ENCODE measurements around the gene PNMA6F. TPM values are rescaled to one million over a fixed set of nuclear protein-coding genes. Genes with fewer than 3 reads are reported as not detected.
"Not testable (repeated sequence)": the region's sequence is repeated elsewhere in the genome, so short reads cannot be mapped to it uniquely, and the experiment has no call there.

The PNMA6F gene
- total RNA-seq, 1 donor from 2014 or later, result not detected

DNA sequence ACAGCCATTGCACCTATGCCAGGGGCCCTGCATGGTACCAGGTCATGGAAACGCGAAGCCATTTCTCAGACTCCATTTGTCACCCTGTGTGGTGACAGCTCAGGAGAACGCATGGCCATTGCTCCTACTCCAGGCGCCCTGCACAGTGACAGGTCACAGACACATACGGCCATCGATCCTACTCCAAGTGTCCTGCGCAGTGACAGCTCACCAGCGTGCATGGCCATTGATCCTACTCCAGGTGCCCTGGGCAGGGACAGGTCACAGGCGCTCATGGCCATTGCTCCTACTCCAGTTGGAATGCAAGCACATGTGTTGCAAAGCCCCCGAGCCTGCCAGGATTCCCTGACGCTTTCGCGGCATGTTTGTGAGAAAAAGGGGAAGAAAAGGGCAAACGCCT is 45.5 kb downstream of the PNMA6F start:
- H3K27me3 Mint-ChIP-seq (ENCODE audit: insufficient read depth); DNase-seq (ENCODE audit: low spot score); intact Hi-C loops (cut with micrococcal nuclease); H3K4me1 Mint-ChIP-seq (ENCODE audit: low read depth); H3K4me3 Mint-ChIP-seq; H3K27ac Mint-ChIP-seq; H3K9me3 Mint-ChIP-seq; H3K36me3 Mint-ChIP-seq (ENCODE audit: low read depth): not testable (repeated sequence)

DNA sequence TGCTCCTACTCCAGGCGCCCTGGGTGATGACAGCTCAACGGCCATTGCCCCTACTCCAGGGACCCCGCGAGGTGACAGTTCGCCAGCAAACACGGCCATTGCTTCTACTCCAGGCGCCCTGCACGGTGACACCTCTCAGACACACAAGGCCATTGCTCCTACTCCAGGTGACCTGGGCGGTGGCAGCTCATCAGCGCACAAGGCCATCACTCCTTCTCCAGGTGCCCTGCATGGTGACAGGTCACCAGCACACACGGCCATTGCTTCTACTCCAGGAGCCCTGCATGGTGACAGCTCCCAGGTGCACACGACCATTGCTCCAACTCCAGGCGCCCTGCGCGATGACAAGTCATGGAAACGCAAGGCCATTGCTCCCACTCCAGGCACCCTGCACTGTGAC is 46.1 kb downstream of the PNMA6F start:
- H3K27ac Mint-ChIP-seq; DNase-seq (ENCODE audit: low spot score); intact Hi-C loops (cut with micrococcal nuclease); H3K27me3 Mint-ChIP-seq (ENCODE audit: insufficient read depth); H3K36me3 Mint-ChIP-seq (ENCODE audit: low read depth); H3K4me3 Mint-ChIP-seq; H3K4me1 Mint-ChIP-seq (ENCODE audit: low read depth); H3K9me3 Mint-ChIP-seq: not testable (repeated sequence)

DNA sequence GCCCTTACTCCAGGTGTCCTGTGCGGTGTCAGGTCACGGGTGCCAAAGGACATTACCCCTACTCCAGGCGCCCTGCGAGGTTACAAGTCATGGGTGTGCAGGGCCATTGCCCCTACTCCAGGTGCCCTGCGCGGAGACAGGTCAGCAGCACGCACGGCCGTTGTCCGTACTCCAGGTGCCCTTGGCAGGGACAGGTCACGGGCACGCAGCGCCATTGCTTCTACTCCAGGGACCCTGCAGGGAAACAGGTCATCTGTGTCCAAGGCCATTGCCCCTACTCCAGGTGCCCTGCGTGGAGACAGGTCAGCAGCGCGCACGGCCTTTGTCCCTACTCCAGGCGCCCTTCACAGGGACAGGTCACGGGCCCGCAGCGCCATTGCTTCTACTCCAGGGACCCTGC is 49.0 kb downstream of the PNMA6F start:
- DNase-seq (ENCODE audit: low spot score); H3K27me3 Mint-ChIP-seq (ENCODE audit: insufficient read depth); intact Hi-C loops (cut with micrococcal nuclease); H3K36me3 Mint-ChIP-seq (ENCODE audit: low read depth); H3K27ac Mint-ChIP-seq; H3K9me3 Mint-ChIP-seq; H3K4me1 Mint-ChIP-seq (ENCODE audit: low read depth); H3K4me3 Mint-ChIP-seq: not testable (repeated sequence)

DNA sequence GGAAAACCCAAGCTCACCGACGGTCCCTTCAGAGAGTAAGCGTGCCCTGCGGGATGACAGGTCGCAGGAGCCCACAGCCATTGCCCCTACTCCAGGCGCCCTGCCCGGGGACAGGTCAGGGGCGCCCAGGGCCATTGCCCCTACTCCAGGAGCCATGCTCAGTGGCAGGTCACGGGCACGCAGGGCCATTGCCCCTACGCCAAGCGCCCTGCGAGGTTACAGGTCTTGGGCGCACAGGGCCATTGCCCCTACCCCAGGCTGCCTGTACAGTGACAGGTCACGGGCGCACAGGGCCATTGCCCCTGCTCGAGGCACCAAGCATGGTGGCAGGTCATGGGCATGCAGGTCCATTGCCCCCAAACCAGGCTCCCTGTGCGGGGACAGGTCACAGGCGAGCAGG is 49.5 kb downstream of the PNMA6F start:
- H3K4me3 Mint-ChIP-seq; H3K9me3 Mint-ChIP-seq; intact Hi-C loops (cut with micrococcal nuclease); H3K27ac Mint-ChIP-seq; H3K27me3 Mint-ChIP-seq (ENCODE audit: insufficient read depth); H3K4me1 Mint-ChIP-seq (ENCODE audit: low read depth); H3K36me3 Mint-ChIP-seq (ENCODE audit: low read depth); DNase-seq (ENCODE audit: low spot score): not testable (repeated sequence)

Other genes with a start within 250 kb of the PNMA6F start
- 0.56 and 0.73 TPM in 2 replicates for gene PNMA6A, start 249.3 kb downstream of the PNMA6F start, total RNA-seq
- not detected in 2 replicates for gene MAGEA1, start 142.5 kb downstream of the PNMA6F start, total RNA-seq
- 22.1 and 22.5 TPM in 2 replicates for gene ZNF275, start 12.4 kb upstream of the PNMA6F start, total RNA-seq
- not detected in 2 replicates for gene PNMA6E, start 79.6 kb upstream of the PNMA6F start, total RNA-seq
- 2.4 and 2.5 TPM in 2 replicates for gene ZFP92, start 89.7 kb upstream of the PNMA6F start, total RNA-seq
- gene TREX2, start 124.3 kb upstream of the PNMA6F start, total RNA-seq, result 0.83 and 1.3 TPM in 2 replicates
- gene HAUS7, start 148.8 kb upstream of the PNMA6F start, total RNA-seq, result 62.7 and 68.2 TPM in 2 replicates
- gene BGN, start 173.2 kb upstream of the PNMA6F start, total RNA-seq, result not detected in 2 replicates
- 0.05 TPM in 1 of 2 replicates, not detected in the other for gene ATP2B3, start 195.9 kb upstream of the PNMA6F start, total RNA-seq